Common myeloid progenitor, CD34-positive (primary cell): ENCODE results near the gene TJAP1.

Source experiments
- CTCF ChIA-PET: fragments of 350-600 bp; sonication (Branson Sonifier 250); formaldehyde crosslinking; loops from one replicate; lab custom pipeline; 2021; ENCODE audit warnings: antibody characterized with exemption; lab: Charles Lee
- POLR2A ChIA-PET: fragments of 350-600 bp; sonication (Branson Sonifier 250); formaldehyde crosslinking; loops from one replicate; lab custom pipeline; 2021; ENCODE audit warnings: antibody characterized with exemption; lab: Charles Lee
- DNase-seq, 3 donors: peaks; one replicate each; pipeline versions ENCODE4 v3.0.0 to v3.0.0-alpha.2; 2013
- H3K27ac ChIP-seq, 2 experiments: 1 replicate in 1 of 2; 2 replicates in 1 of 2; pipeline ENCODE4 v1.7.0; 2013; ENCODE audit warnings: inconsistent platforms in 2 of 2, low read length in 2 of 2, mild to moderate bottlenecking in 2 of 2, low read depth in 1 of 2, moderate library complexity in 1 of 2; ENCODE audit not compliant: severe bottlenecking in 2 of 2, insufficient read depth in 1 of 2, poor library complexity in 1 of 2
- H3K27me3 ChIP-seq, 5 experiments: replicated peaks in 2 of 5; 1 replicate in 3 of 5; 2 replicates in 2 of 5; pipeline versions ENCODE4 v1.6.1 to v1.7.0; 2013; ENCODE audit warnings: low read length in 4 of 5, mild to moderate bottlenecking in 2 of 5, moderate library complexity in 2 of 5, inconsistent platforms in 1 of 5; ENCODE audit not compliant: insufficient read depth in 5 of 5, control insufficient read depth in 4 of 5
- H3K36me3 ChIP-seq, 4 experiments: 1 replicate in 2 of 4; 2 replicates in 2 of 4; pipeline versions ENCODE4 v1.6.1 to v1.7.0; 2013; ENCODE audit warnings: low read length in 3 of 4, control low read depth in 1 of 4, mild to moderate bottlenecking in 1 of 4; ENCODE audit not compliant: control insufficient read depth in 4 of 4, insufficient read depth in 4 of 4
- H3K4me1 ChIP-seq, 4 experiments: 1 replicate in 3 of 4; 2 replicates in 1 of 4; pipeline versions ENCODE4 v1.6.1 to v1.7.1; 2013; ENCODE audit warnings: low read length in 3 of 4, mild to moderate bottlenecking in 3 of 4, control low read depth in 1 of 4, inconsistent platforms in 1 of 4, moderate library complexity in 1 of 4; ENCODE audit not compliant: control insufficient read depth in 4 of 4, insufficient read depth in 4 of 4; ENCODE audit errors: control extremely low read depth in 1 of 4
- H3K4me3 ChIP-seq, 7 experiments: 1 replicate in 4 of 7; 2 replicates in 3 of 7; pipeline versions ENCODE4 v1.5.1 to v1.7.0; 2013; ENCODE audit warnings: mild to moderate bottlenecking in 7 of 7, low read length in 6 of 7, moderate library complexity in 6 of 7, inconsistent platforms in 2 of 7, low read depth in 2 of 7, control low read depth in 1 of 7; ENCODE audit not compliant: insufficient read depth in 4 of 7, control insufficient read depth in 1 of 7; ENCODE audit errors: extremely low read depth in 1 of 7
- H3K9me3 ChIP-seq, 5 experiments: 1 replicate in 4 of 5; 2 replicates in 1 of 5; pipeline versions ENCODE4 v1.6.1 to v1.7.1; 2013; ENCODE audit warnings: low read length in 4 of 5, mild to moderate bottlenecking in 2 of 5, inconsistent platforms in 1 of 5, low read depth in 1 of 5, moderate library complexity in 1 of 5; ENCODE audit not compliant: control insufficient read depth in 4 of 5, insufficient read depth in 2 of 5; ENCODE audit errors: control extremely low read depth in 1 of 5
- WGBS: methylation state at CpG from one replicate; pipeline ENCODE4 v1.1.5; 2013; ENCODE audit not compliant: insufficient coverage; 5-methylcytosine and 5-hydroxymethylcytosine counted together

The TJAP1 gene

GRCh38 chr6:43434001-43434840 lies 43.1 kb upstream of the TJAP1 start:
- Histone ChIP-seq H3K36me3 (peaks cover 4 to 34% (median 33%) of the 10 kb centered on the region in 4 experiments), H3K4me1 (peaks cover 0 to 4% (median 0%) of the 10 kb centered on the region in 4 experiments), H3K27me3 (no peaks in the 10 kb centered on the region), H3K9me3 (no peaks in the 10 kb centered on the region), H3K27ac (no peak overlapping the region), H3K4me3 (no peak overlapping the region)
- DNase-seq = no peak
- CTCF ChIA-PET = interaction anchor here (0.7 to 2.2 kb wide), 9 partner anchors 10 to 71 kb away, joined by 3 to 7 read pairs (median 4); partner anchors contain the start of genes DLK2 and TJAP1
- 87% methylated on average over 10 of the region's 15 CpGs for WGBS
- POLR2A ChIA-PET = interaction anchor here (0.9 kb wide), 1 partner anchor 77 kb away, joined by 3 read pairs; no protein-coding TSS in a partner anchor

- Histone ChIP-seq H3K4me1 (no peaks in the 10 kb centered on the region), H3K9me3 (no peaks in the 10 kb centered on the region), H3K27ac (no peak overlapping the region), H3K36me3 (peaks cover 4 to 34% (median 33%) of the 10 kb centered on the region in 4 experiments), H3K27me3 (no peaks in the 10 kb centered on the region), H3K4me3 (no peak overlapping the region)
- no peak for DNase-seq
- ChIA-PET POLR2A (no interaction called here), CTCF (interaction anchor here (0.8 to 1.6 kb wide), 4 partner anchors 9 to 40 kb away, joined by 3 to 5 read pairs (median 4); no protein-coding TSS in a partner anchor)
- WGBS = 100% methylated on average over 3 of the region's 4 CpGs
Observed at GRCh38 chr6:43434943-43435342, 42.4 kb upstream of the TJAP1 start.

GRCh38 chr6:43435682-43436437 lies 41.5 kb upstream of the TJAP1 start:
- WGBS = 99% methylated on average over 6 of the region's 9 CpGs
- no peaks in the 10 kb centered on the region for H3K27me3 ChIP-seq
- peaks cover 4 to 37% (median 34%) of the 10 kb centered on the region in 4 experiments for H3K36me3 ChIP-seq
- no peak for DNase-seq
- H3K4me1 ChIP-seq = no peaks in the 10 kb centered on the region
- CTCF ChIA-PET = interaction anchor here (1.0 to 1.7 kb wide), 3 partner anchors 8 to 70 kb away, joined by 3 to 4 read pairs (median 3); partner anchors contain the start of gene ABCC10
- H3K4me3 ChIP-seq = no peak overlapping the region
- no peak overlapping the region for H3K27ac ChIP-seq
- no peaks in the 10 kb centered on the region for H3K9me3 ChIP-seq
- POLR2A ChIA-PET = no interaction called here

GRCh38 chr6:43436577-43437282 lies 40.6 kb upstream of the TJAP1 start:
- Histone ChIP-seq H3K36me3 (peaks cover 4 to 44% (median 33%) of the 10 kb centered on the region in 4 experiments), H3K4me3 (no peak overlapping the region), H3K27ac (no peak overlapping the region), H3K27me3 (no peaks in the 10 kb centered on the region), H3K9me3 (no peaks in the 10 kb centered on the region), H3K4me1 (no peaks in the 10 kb centered on the region)
- ChIA-PET POLR2A (no interaction called here), CTCF (interaction anchor here (1.0 to 2.3 kb wide), 4 partner anchors 9 to 69 kb away, joined by 3 to 10 read pairs (median 4); partner anchors contain the start of gene ABCC10)
- WGBS = 96% methylated on average over 4 of the region's 5 CpGs
- no peak for DNase-seq

- ChIA-PET CTCF (interaction anchor here (1.8 to 2.3 kb wide), 2 partner anchors 10 to 18 kb away, joined by 7 to 10 read pairs; partner anchors contain the start of genes ABCC10 and DLK2), POLR2A (no interaction called here)
- 92% methylated on average over 3 of the region's 4 CpGs for WGBS
- Histone ChIP-seq H3K27me3 (no peaks in the 10 kb centered on the region), H3K27ac (no peak overlapping the region), H3K4me3 (no peak overlapping the region), H3K4me1 (no peaks in the 10 kb centered on the region), H3K36me3 (peaks cover 4 to 42% (median 28%) of the 10 kb centered on the region in 4 experiments), H3K9me3 (no peaks in the 10 kb centered on the region)
- no peak for DNase-seq
Observed at GRCh38 chr6:43437700-43438099, 39.7 kb upstream of the TJAP1 start.

GRCh38 chr6:43442935-43443334 lies 34.4 kb upstream of the TJAP1 start:
- Histone ChIP-seq H3K4me1 (no peaks in the 10 kb centered on the region), H3K27ac (no peak overlapping the region), H3K4me3 (no peak overlapping the region), H3K36me3 (peaks cover 3 to 73% (median 38%) of the 10 kb centered on the region in 4 experiments), H3K9me3 (no peaks in the 10 kb centered on the region), H3K27me3 (no peaks in the 10 kb centered on the region)
- no peak for DNase-seq
- CTCF ChIA-PET = interaction anchor here (1.6 kb wide), 1 partner anchor 72 kb away, joined by 3 read pairs; no protein-coding TSS in a partner anchor
- WGBS = 93% methylated on average over 14 of the region's 14 CpGs
- POLR2A ChIA-PET = interaction anchor here (1.2 kb wide), 1 partner anchor 643 kb away, joined by 5 read pairs; no protein-coding TSS in a partner anchor
